ENCODE results near the gene TMEM131.
"Not testable (repeated sequence)": the region's sequence is repeated elsewhere in the genome, so short reads cannot be mapped to it uniquely, and the experiment has no call there.

The TMEM131 gene

GRCh38 chr2:97928591-97928990 lies 67.2 kb downstream of the TMEM131 start:
- H3K9me3 ChIP-seq (ENCODE audit: control insufficient read depth, low read length): no peaks in the 10 kb centered on the region
- no peak overlapping the region for H3K27ac ChIP-seq (ENCODE audit: low read depth, low read length, severe bottlenecking)
- peaks cover 8% of the 10 kb centered on the region for H3K4me1 ChIP-seq (ENCODE audit: control insufficient read depth, insufficient read depth, low read length, poor library complexity, severe bottlenecking)
- peaks cover 14% of the 10 kb centered on the region for H3K36me3 ChIP-seq (ENCODE audit: control insufficient read depth, insufficient read depth, low read length)
- WGBS, 2 experiments (ENCODE audit: insufficient coverage in 2 of 2): 100% methylated on average over 1 of the region's 3 CpGs; no CpG with 5 or more reads in 1 of the 2 experiments
- H3K4me3 ChIP-seq (ENCODE audit: extremely low read depth, insufficient read depth, low read length, poor library complexity, severe bottlenecking): no peak overlapping the region

- Histone ChIP-seq H3K4me3 (ENCODE audit: extremely low read depth, insufficient read depth, low read length, poor library complexity, severe bottlenecking) (no peak overlapping the region), H3K9me3 (ENCODE audit: control insufficient read depth, low read length) (no peaks in the 10 kb centered on the region), H3K27ac (ENCODE audit: low read depth, low read length, severe bottlenecking) (no peak overlapping the region), H3K36me3 (ENCODE audit: control insufficient read depth, insufficient read depth, low read length) (peaks cover 19% of the 10 kb centered on the region), H3K4me1 (ENCODE audit: control insufficient read depth, insufficient read depth, low read length, poor library complexity, severe bottlenecking) (peaks cover 8% of the 10 kb centered on the region)
- WGBS, 2 experiments (ENCODE audit: insufficient coverage in 2 of 2): no CpG with 5 or more reads among the region's 2 CpGs
Measured at GRCh38 chr2:97926946-97927345, 68.8 kb downstream of the TMEM131 start.

- Histone ChIP-seq H3K27ac (ENCODE audit: low read depth, low read length, severe bottlenecking) (no peak overlapping the region), H3K4me1 (ENCODE audit: control insufficient read depth, insufficient read depth, low read length, poor library complexity, severe bottlenecking) (no peaks in the 10 kb centered on the region), H3K36me3 (ENCODE audit: control insufficient read depth, insufficient read depth, low read length) (peaks cover 19% of the 10 kb centered on the region), H3K9me3 (ENCODE audit: control insufficient read depth, low read length) (peaks cover 3% of the 10 kb centered on the region), H3K4me3 (ENCODE audit: extremely low read depth, insufficient read depth, low read length, poor library complexity, severe bottlenecking) (no peak overlapping the region)
- WGBS, 2 experiments (ENCODE audit: insufficient coverage in 2 of 2): 98% methylated on average over 4 of the region's 4 CpGs
Measured at GRCh38 chr2:97924194-97924593, 71.6 kb downstream of the TMEM131 start.

- Histone ChIP-seq H3K27ac (ENCODE audit: low read depth, low read length, severe bottlenecking) (no peak overlapping the region), H3K4me1 (ENCODE audit: control insufficient read depth, insufficient read depth, low read length, poor library complexity, severe bottlenecking) (no peaks in the 10 kb centered on the region), H3K4me3 (ENCODE audit: extremely low read depth, insufficient read depth, low read length, poor library complexity, severe bottlenecking) (no peak overlapping the region), H3K9me3 (ENCODE audit: control insufficient read depth, low read length) (peaks cover 3% of the 10 kb centered on the region), H3K36me3 (ENCODE audit: control insufficient read depth, insufficient read depth, low read length) (peaks cover 12% of the 10 kb centered on the region)
- 75 to 81% methylated on average over 3 of the region's 3 CpGs for WGBS, 2 experiments (ENCODE audit: insufficient coverage in 2 of 2)
Measured at GRCh38 chr2:97919858-97920257, 75.9 kb downstream of the TMEM131 start.

GRCh38 chr2:97918818-97919217 lies 76.9 kb downstream of the TMEM131 start:
- Histone ChIP-seq H3K27ac (ENCODE audit: low read depth, low read length, severe bottlenecking) (no peak overlapping the region), H3K4me1 (ENCODE audit: control insufficient read depth, insufficient read depth, low read length, poor library complexity, severe bottlenecking) (no peaks in the 10 kb centered on the region), H3K36me3 (ENCODE audit: control insufficient read depth, insufficient read depth, low read length) (peaks cover 5% of the 10 kb centered on the region), H3K4me3 (ENCODE audit: extremely low read depth, insufficient read depth, low read length, poor library complexity, severe bottlenecking) (no peak overlapping the region), H3K9me3 (ENCODE audit: control insufficient read depth, low read length) (peaks cover 3% of the 10 kb centered on the region)
- 89 to 100% methylated on average over 3 of the region's 4 CpGs for WGBS, 2 experiments (ENCODE audit: insufficient coverage in 2 of 2)

GRCh38 chr2:97917668-97918067 lies 78.1 kb downstream of the TMEM131 start:
- not testable (repeated sequence) for H3K36me3 ChIP-seq (ENCODE audit: control insufficient read depth, insufficient read depth, low read length); H3K4me3 ChIP-seq (ENCODE audit: extremely low read depth, insufficient read depth, low read length, poor library complexity, severe bottlenecking); H3K9me3 ChIP-seq (ENCODE audit: control insufficient read depth, low read length); H3K27ac ChIP-seq (ENCODE audit: low read depth, low read length, severe bottlenecking); H3K4me1 ChIP-seq (ENCODE audit: control insufficient read depth, insufficient read depth, low read length, poor library complexity, severe bottlenecking)
- WGBS, 2 experiments (ENCODE audit: insufficient coverage in 2 of 2): 96 to 100% methylated on average over 5 to 6 of the region's 7 CpGs

- Histone ChIP-seq H3K27ac (ENCODE audit: low read depth, low read length, severe bottlenecking) (no peak overlapping the region), H3K4me3 (ENCODE audit: extremely low read depth, insufficient read depth, low read length, poor library complexity, severe bottlenecking) (no peak overlapping the region), H3K9me3 (ENCODE audit: control insufficient read depth, low read length) (no peaks in the 10 kb centered on the region), H3K4me1 (ENCODE audit: control insufficient read depth, insufficient read depth, low read length, poor library complexity, severe bottlenecking) (no peaks in the 10 kb centered on the region), H3K36me3 (ENCODE audit: control insufficient read depth, insufficient read depth, low read length) (no peaks in the 10 kb centered on the region)
- 90 to 100% methylated on average over 1 of the region's 5 CpGs for WGBS, 2 experiments (ENCODE audit: insufficient coverage in 2 of 2)
Measured at GRCh38 chr2:97914691-97915213, 81.0 kb downstream of the TMEM131 start.

- Histone ChIP-seq H3K36me3 (ENCODE audit: control insufficient read depth, insufficient read depth, low read length) (peaks cover 2% of the 10 kb centered on the region), H3K9me3 (ENCODE audit: control insufficient read depth, low read length) (no peaks in the 10 kb centered on the region), H3K4me3 (ENCODE audit: extremely low read depth, insufficient read depth, low read length, poor library complexity, severe bottlenecking) (no peak overlapping the region), H3K4me1 (ENCODE audit: control insufficient read depth, insufficient read depth, low read length, poor library complexity, severe bottlenecking) (no peaks in the 10 kb centered on the region), H3K27ac (ENCODE audit: low read depth, low read length, severe bottlenecking) (no peak overlapping the region)
- WGBS, 2 experiments (ENCODE audit: insufficient coverage in 2 of 2): 100% methylated on average over 1 of the region's 2 CpGs
Measured at GRCh38 chr2:97913846-97914245, 81.9 kb downstream of the TMEM131 start.

- Histone ChIP-seq H3K27ac (ENCODE audit: low read depth, low read length, severe bottlenecking) (no peak overlapping the region), H3K9me3 (ENCODE audit: control insufficient read depth, low read length) (no peaks in the 10 kb centered on the region)
- WGBS, 2 experiments (ENCODE audit: insufficient coverage in 2 of 2): no CpG with 5 or more reads among the region's 1 CpG
Measured at GRCh38 chr2:97911922-97912575, 83.7 kb downstream of the TMEM131 start.

GRCh38 chr2:97911206-97911921 lies 84.4 kb downstream of the TMEM131 start:
- Histone ChIP-seq H3K4me1 (ENCODE audit: control insufficient read depth, insufficient read depth, low read length, poor library complexity, severe bottlenecking) (no peaks in the 10 kb centered on the region), H3K27ac (ENCODE audit: low read depth, low read length, severe bottlenecking) (no peak overlapping the region), H3K9me3 (ENCODE audit: control insufficient read depth, low read length) (no peaks in the 10 kb centered on the region), H3K4me3 (ENCODE audit: extremely low read depth, insufficient read depth, low read length, poor library complexity, severe bottlenecking) (no peak overlapping the region), H3K36me3 (ENCODE audit: control insufficient read depth, insufficient read depth, low read length) (peaks cover 13% of the 10 kb centered on the region)
- WGBS, 2 experiments (ENCODE audit: insufficient coverage in 2 of 2): 100% methylated on average over 1 to 2 of the region's 4 CpGs

More at GRCh38 chr2:97911922-97912575, 83.7 kb downstream of the TMEM131 start:
- H3K36me3 ChIP-seq (ENCODE audit: control insufficient read depth, insufficient read depth, low read length): peaks cover 11% of the 10 kb centered on the region
- no peak overlapping the region for H3K4me3 ChIP-seq (ENCODE audit: extremely low read depth, insufficient read depth, low read length, poor library complexity, severe bottlenecking)
- no peaks in the 10 kb centered on the region for H3K4me1 ChIP-seq (ENCODE audit: control insufficient read depth, insufficient read depth, low read length, poor library complexity, severe bottlenecking)

Measured in mesodermal cell (in vitro differentiated cells).